ENCODE data around the gene ANKS3.

ANKS3 gene

DNA sequence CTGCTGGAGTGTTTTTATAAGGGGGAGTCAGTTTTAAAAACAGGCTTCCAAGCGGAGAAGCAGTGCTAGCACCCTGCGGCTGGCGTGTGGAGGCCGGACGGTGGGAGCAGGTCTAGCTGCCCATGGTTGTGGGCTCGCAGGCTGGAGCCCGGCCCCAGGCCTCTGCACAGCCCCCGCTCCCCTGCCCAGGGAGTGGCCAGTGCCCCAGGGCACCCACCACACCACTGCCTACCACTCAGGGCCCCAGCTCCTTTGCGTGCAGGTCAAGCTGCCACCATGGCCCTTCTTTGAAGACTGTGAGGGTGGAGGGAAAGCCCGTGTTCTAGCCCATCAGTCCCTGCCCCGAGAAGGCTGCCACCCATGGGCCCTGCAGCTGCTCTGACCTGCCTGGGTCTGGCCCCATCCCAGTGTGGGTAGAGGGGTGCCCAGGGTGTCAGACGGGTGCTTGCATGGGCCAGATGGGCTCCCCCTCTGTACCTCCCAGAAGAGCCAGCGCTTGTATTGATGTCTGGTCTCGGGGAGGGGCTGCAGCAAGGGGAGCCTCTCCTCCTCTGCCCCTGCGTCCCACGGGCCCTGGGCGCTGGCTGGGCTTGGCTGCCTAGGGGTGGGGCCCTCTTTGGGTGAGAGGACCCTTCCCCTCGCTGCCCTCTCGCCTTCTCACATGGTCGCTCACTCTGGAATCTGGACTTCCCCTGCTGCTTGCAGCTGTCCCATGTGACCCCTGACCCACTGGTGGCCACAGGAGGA, 42.2 kb downstream of the ANKS3 start:
- TF ChIP-seq, protein P1, sequence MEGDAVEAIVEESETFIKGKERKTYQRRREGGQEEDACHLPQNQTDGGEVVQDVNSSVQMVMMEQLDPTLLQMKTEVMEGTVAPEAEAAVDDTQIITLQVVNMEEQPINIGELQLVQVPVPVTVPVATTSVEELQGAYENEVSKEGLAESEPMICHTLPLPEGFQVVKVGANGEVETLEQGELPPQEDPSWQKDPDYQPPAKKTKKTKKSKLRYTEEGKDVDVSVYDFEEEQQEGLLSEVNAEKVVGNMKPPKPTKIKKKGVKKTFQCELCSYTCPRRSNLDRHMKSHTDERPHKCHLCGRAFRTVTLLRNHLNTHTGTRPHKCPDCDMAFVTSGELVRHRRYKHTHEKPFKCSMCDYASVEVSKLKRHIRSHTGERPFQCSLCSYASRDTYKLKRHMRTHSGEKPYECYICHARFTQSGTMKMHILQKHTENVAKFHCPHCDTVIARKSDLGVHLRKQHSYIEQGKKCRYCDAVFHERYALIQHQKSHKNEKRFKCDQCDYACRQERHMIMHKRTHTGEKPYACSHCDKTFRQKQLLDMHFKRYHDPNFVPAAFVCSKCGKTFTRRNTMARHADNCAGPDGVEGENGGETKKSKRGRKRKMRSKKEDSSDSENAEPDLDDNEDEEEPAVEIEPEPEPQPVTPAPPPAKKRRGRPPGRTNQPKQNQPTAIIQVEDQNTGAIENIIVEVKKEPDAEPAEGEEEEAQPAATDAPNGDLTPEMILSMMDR (IDR thresholded peaks at IDR 0.05; ENCODE audit: low read depth, low read length, missing control alignments) = no peak
- H3K4me3 ChIP-seq (ENCODE audit: low read depth, low read length) = no peak overlapping the region
- DNase-seq (ENCODE audit: low read depth) = no peak
- in situ Hi-C loops (cut with HindIII; ENCODE audit: low sequenced_read_pairs) = no loop called here

DNA sequence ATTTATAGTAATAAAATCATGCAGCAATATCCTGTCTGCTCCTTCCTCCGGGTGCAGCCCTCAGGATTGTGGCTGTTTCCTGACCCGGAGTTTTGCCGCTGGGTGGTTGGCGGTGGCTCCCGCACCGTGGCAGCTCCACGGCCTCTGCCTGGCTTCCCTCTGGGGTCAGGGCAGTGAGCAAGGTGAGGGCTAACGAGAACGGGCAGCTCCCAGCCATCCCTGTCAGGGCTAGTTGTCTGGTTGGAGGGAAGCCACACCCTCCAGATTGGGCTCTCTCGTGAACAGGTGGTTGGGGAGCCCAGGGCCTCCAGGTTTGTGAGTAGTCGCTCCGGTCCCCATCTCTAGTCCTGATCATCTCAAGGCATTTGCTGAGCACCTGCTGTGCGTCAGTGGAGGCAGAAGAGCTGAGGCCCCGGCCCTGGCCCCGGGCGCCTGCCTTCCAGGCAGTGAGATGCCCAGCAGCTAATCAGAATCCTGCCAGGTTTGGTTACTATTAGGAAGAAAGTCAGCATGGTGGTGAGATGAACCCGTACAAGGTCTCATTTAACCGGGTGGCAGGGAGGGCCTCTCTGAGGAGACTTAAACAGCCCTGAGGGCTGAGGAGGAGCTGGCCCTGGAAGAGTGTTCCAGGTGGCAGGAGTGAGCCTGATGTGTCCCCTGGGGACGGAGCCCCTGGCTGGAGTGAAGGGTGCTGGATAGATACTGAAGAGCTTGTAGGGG, 43.0 kb downstream of the ANKS3 start:
- TF ChIP-seq, protein P1 (IDR thresholded peaks at IDR 0.05; ENCODE audit: low read depth, low read length, missing control alignments) = no peak
- no peak overlapping the region for H3K4me3 ChIP-seq (ENCODE audit: low read depth, low read length)
- DNase-seq (ENCODE audit: low read depth) = no peak
- in situ Hi-C loops (cut with HindIII; ENCODE audit: low sequenced_read_pairs) = no loop called here

DNA sequence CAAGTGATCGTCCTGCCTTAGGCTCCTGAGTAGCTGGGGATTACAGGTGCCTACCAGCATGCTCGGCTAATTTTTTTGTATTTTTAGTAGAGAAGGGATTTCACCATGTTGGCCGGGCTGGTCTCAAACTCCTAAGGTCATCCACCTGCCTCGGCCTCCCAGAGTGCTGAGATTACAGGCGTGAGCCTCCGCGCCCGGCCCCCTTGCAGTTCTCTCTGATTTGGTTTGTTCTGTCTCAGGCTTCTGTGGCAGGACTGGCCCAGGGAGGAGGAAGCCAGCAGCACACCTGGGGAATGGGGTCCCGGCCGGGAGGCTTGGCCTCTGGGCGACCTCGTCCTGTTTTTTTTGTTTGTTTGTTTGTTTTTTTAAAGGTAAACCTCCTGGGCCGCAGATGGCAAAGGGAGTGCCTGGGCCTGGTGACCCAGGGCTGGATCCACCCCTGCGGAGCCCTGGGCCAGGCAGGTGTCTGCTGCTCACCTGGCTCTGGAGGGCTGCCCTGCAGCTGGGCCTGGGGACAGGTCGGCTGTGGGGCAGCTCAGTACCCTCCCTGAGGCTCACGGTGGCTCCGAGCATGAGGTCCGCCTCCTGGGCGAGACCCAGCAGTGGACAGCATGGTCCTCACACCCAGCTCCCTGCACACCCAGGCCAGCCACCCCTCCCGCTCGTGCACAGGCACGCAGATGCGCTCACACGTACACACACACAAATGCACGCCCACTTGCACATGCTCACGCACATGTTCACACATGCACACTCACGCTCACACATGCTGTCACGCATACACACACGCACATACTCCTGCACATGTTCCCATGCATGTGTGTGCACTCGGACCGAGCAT, 44.0 kb downstream of the ANKS3 start:
- TF ChIP-seq, protein P1 (IDR thresholded peaks at IDR 0.05; ENCODE audit: low read depth, low read length, missing control alignments) = no peak
- no peak for DNase-seq (ENCODE audit: low read depth)
- in situ Hi-C loops (cut with HindIII; ENCODE audit: low sequenced_read_pairs) = no loop called here
- H3K4me3 ChIP-seq (ENCODE audit: low read depth, low read length) = no peak overlapping the region

DNA sequence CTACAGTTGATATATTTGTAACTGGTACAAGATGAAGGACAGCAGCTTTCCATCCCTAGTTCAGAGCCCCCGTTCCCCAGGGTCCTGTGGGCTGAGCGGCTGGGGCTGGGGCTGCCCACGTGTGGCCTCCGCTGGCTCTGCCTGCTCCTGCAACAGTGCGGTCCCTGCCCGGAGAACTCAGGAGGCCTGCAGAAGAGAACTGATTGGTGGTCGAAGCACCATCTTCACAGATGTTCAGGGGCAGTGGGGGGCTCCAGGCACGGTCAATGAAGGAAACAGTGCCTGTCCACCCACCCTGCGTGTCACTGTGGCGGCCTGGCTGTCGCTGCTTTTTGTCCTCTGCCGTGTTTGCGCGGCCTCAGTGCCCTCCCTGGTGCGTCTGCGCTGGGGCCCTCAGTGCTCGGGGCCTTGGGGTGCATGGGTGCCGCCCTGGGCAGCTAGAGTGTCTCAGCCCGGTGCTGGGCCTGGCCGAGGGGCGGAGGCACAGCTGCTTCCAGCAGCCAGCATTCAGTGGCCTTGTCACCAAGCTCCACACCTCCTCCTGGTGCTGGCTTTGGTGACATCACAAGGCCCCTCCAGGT, 44.9 kb downstream of the ANKS3 start:
- TF ChIP-seq, protein P1 (IDR thresholded peaks at IDR 0.05; ENCODE audit: low read depth, low read length, missing control alignments) = no peak
- in situ Hi-C loops (cut with HindIII; ENCODE audit: low sequenced_read_pairs) = no loop called here
- DNase-seq (ENCODE audit: low read depth) = no peak
- no peak overlapping the region for H3K4me3 ChIP-seq (ENCODE audit: low read depth, low read length)

DNA sequence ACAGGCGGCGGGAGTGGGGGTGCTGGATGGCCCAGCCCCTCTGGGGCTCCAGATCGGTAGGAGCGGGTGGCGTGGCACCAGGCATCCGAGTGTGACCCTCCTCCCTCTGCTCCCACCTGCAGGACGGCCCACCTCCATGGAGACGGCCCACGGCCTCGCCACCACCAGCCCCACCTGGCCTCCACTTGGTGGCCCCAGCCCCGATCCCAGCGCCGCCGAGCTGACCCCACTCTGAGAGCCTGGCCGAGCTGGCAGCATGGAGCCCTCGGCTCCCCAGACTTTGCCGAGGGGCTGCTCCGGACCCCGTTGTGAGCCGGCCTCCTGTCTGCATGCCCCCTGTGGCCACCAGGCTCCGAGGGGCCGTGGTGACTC, 45.4 kb downstream of the ANKS3 start:
- DNase-seq (ENCODE audit: low read depth) = no peak
- no peak overlapping the region for H3K4me3 ChIP-seq (ENCODE audit: low read depth, low read length)
- TF ChIP-seq, protein P1 (IDR thresholded peaks at IDR 0.05; ENCODE audit: low read depth, low read length, missing control alignments) = no peak
- in situ Hi-C loops (cut with HindIII; ENCODE audit: low sequenced_read_pairs) = no loop called here
